ENCODE results near the gene RELB.
A peak's percentile ranks its signal among the peaks of the same experiment; 100 is the strongest.

RELB gene

GRCh38 chr19:45010306-45010705, 9.0 kb downstream of the RELB start:
- DNase-seq (ENCODE audit: low spot score) (no peak), ATAC-seq (ENCODE audit: low read depth) (no peak)
- Histone ChIP-seq H3K36me3 (ENCODE audit: low read depth) (no peaks in the 10 kb centered on the region), H3K4me1 (ENCODE audit: insufficient read depth, poor library complexity, severe bottlenecking) (no peaks in the 10 kb centered on the region), H3K27me3 (ENCODE audit: insufficient read depth, poor library complexity, severe bottlenecking) (no peaks in the 10 kb centered on the region), H3K4me3 (ENCODE audit: severe bottlenecking) (no peak overlapping the region), H3K9me3 (ENCODE audit: severe bottlenecking) (no peaks in the 10 kb centered on the region), H3K27ac (ENCODE audit: poor library complexity, severe bottlenecking) (no peak overlapping the region)
- TF ChIP-seq CTCF (IDR thresholded peaks at IDR 0.05; ENCODE audit: poor library complexity, severe bottlenecking), result no peak

- no peak overlapping the region for H3K4me3 ChIP-seq (ENCODE audit: severe bottlenecking)
- H3K27me3 ChIP-seq (ENCODE audit: insufficient read depth, poor library complexity, severe bottlenecking), result no peaks in the 10 kb centered on the region
- H3K36me3 ChIP-seq (ENCODE audit: low read depth), result no peaks in the 10 kb centered on the region
- TF ChIP-seq CTCF (IDR thresholded peaks at IDR 0.05; ENCODE audit: poor library complexity, severe bottlenecking), result no peak
- DNase-seq (ENCODE audit: low spot score) (no peak), ATAC-seq (ENCODE audit: low read depth) (no peak)
- no peaks in the 10 kb centered on the region for H3K4me1 ChIP-seq (ENCODE audit: insufficient read depth, poor library complexity, severe bottlenecking)
- no peaks in the 10 kb centered on the region for H3K9me3 ChIP-seq (ENCODE audit: severe bottlenecking)
- no peak overlapping the region for H3K27ac ChIP-seq (ENCODE audit: poor library complexity, severe bottlenecking)
Observed at GRCh38 chr19:45011959-45012358, 10.7 kb downstream of the RELB start.

- Histone ChIP-seq H3K9me3 (ENCODE audit: severe bottlenecking) (no peaks in the 10 kb centered on the region), H3K27me3 (ENCODE audit: insufficient read depth, poor library complexity, severe bottlenecking) (no peaks in the 10 kb centered on the region), H3K27ac (ENCODE audit: poor library complexity, severe bottlenecking) (no peak overlapping the region), H3K4me3 (ENCODE audit: severe bottlenecking) (no peak overlapping the region), H3K36me3 (ENCODE audit: low read depth) (no peaks in the 10 kb centered on the region), H3K4me1 (ENCODE audit: insufficient read depth, poor library complexity, severe bottlenecking) (no peaks in the 10 kb centered on the region)
- TF ChIP-seq CTCF (IDR thresholded peaks at IDR 0.05; ENCODE audit: poor library complexity, severe bottlenecking), result peak; percentile 72
- ATAC-seq (ENCODE audit: low read depth), result peak; percentile 82
- DNase-seq (ENCODE audit: low spot score), result no peak
Observed at GRCh38 chr19:45016388-45017314, 15.4 kb downstream of the RELB start.

- ATAC-seq (ENCODE audit: low read depth) (no peak), DNase-seq (ENCODE audit: low spot score) (no peak)
- Histone ChIP-seq H3K27ac (ENCODE audit: poor library complexity, severe bottlenecking) (no peak overlapping the region), H3K36me3 (ENCODE audit: low read depth) (no peaks in the 10 kb centered on the region), H3K4me3 (ENCODE audit: severe bottlenecking) (no peak overlapping the region), H3K4me1 (ENCODE audit: insufficient read depth, poor library complexity, severe bottlenecking) (no peaks in the 10 kb centered on the region), H3K9me3 (ENCODE audit: severe bottlenecking) (no peaks in the 10 kb centered on the region), H3K27me3 (ENCODE audit: insufficient read depth, poor library complexity, severe bottlenecking) (no peaks in the 10 kb centered on the region)
- no peak for TF ChIP-seq CTCF (IDR thresholded peaks at IDR 0.05; ENCODE audit: poor library complexity, severe bottlenecking)
Observed at GRCh38 chr19:45019187-45019586, 17.9 kb downstream of the RELB start.

- DNase-seq (ENCODE audit: low spot score) (no peak), ATAC-seq (ENCODE audit: low read depth) (no peak)
- no peaks in the 10 kb centered on the region for H3K9me3 ChIP-seq (ENCODE audit: severe bottlenecking)
- H3K4me1 ChIP-seq (ENCODE audit: insufficient read depth, poor library complexity, severe bottlenecking), result no peaks in the 10 kb centered on the region
- H3K27me3 ChIP-seq (ENCODE audit: insufficient read depth, poor library complexity, severe bottlenecking), result no peaks in the 10 kb centered on the region
- no peaks in the 10 kb centered on the region for H3K36me3 ChIP-seq (ENCODE audit: low read depth)
- no peak overlapping the region for H3K4me3 ChIP-seq (ENCODE audit: severe bottlenecking)
- TF ChIP-seq CTCF (IDR thresholded peaks at IDR 0.05; ENCODE audit: poor library complexity, severe bottlenecking), result no peak
- H3K27ac ChIP-seq (ENCODE audit: poor library complexity, severe bottlenecking), result no peak overlapping the region
Observed at GRCh38 chr19:45020071-45020470, 18.8 kb downstream of the RELB start.

All from RWPE2 (cell line).